GM18870 (cell line): ENCODE data around the gene SUPT3H.
"Not testable (repeated sequence)": the region's sequence is repeated elsewhere in the genome, so short reads cannot be mapped to it uniquely, and the experiment has no call there.

Source experiments
- ATAC-seq: cut with Tn5 transposase; IDR thresholded peaks from one replicate; pipeline ENCODE4 v1.9.1; 2021; ENCODE audit warnings: moderate library complexity; ENCODE audit not compliant: unreplicated experiment

The SUPT3H gene

GRCh38 chr6:44918671-44919296 lies 458.9 kb downstream of the SUPT3H start:
- no peak for ATAC-seq

- no peak for ATAC-seq
Observed at GRCh38 chr6:44917430-44917829, 460.3 kb downstream of the SUPT3H start.

GRCh38 chr6:44915111-44915510 lies 462.6 kb downstream of the SUPT3H start:
- no peak for ATAC-seq

GRCh38 chr6:44914141-44914540 lies 463.6 kb downstream of the SUPT3H start:
- ATAC-seq, result no peak

- ATAC-seq, result no peak
Observed at GRCh38 chr6:44906761-44907160, 471.0 kb downstream of the SUPT3H start.

GRCh38 chr6:44900358-44900757 lies 477.4 kb downstream of the SUPT3H start:
- ATAC-seq, result not testable (repeated sequence)

GRCh38 chr6:44898296-44898930 lies 479.3 kb downstream of the SUPT3H start:
- no peak for ATAC-seq

- no peak for ATAC-seq
Observed at GRCh38 chr6:44897316-44897715, 480.4 kb downstream of the SUPT3H start.

- ATAC-seq, result no peak
Observed at GRCh38 chr6:44896701-44897100, 481.0 kb downstream of the SUPT3H start.

GRCh38 chr6:44892579-44892978 lies 485.2 kb downstream of the SUPT3H start:
- no peak for ATAC-seq

- ATAC-seq, result not testable (repeated sequence)
Observed at GRCh38 chr6:44879071-44879470, 498.7 kb downstream of the SUPT3H start.

GRCh38 chr6:44876638-44877037 lies 501.1 kb downstream of the SUPT3H start:
- not testable (repeated sequence) for ATAC-seq

- ATAC-seq, result peak; percentile 75
Observed at GRCh38 chr6:44869321-44869897, 508.3 kb downstream of the SUPT3H start.

GRCh38 chr6:44868910-44869309 lies 508.8 kb downstream of the SUPT3H start:
- peak; percentile 6 for ATAC-seq

GRCh38 chr6:44868335-44868668 lies 509.4 kb downstream of the SUPT3H start:
- ATAC-seq, result peak; percentile 41

- ATAC-seq, result peak; percentile 44
Observed at GRCh38 chr6:44867571-44868334, 510.0 kb downstream of the SUPT3H start.

- not testable (repeated sequence) for ATAC-seq
Observed at GRCh38 chr6:44865184-44865583, 512.5 kb downstream of the SUPT3H start.

- no peak for ATAC-seq
Observed at GRCh38 chr6:44859901-44860410, 517.8 kb downstream of the SUPT3H start.

GRCh38 chr6:44858998-44859397 lies 518.7 kb downstream of the SUPT3H start:
- ATAC-seq, result no peak

- no peak for ATAC-seq
Observed at GRCh38 chr6:44856479-44856878, 521.3 kb downstream of the SUPT3H start.

GRCh38 chr6:44855562-44856411 lies 521.9 kb downstream of the SUPT3H start:
- no peak for ATAC-seq
